Measurements from ENCODE around the gene NAA50.

DNA sequence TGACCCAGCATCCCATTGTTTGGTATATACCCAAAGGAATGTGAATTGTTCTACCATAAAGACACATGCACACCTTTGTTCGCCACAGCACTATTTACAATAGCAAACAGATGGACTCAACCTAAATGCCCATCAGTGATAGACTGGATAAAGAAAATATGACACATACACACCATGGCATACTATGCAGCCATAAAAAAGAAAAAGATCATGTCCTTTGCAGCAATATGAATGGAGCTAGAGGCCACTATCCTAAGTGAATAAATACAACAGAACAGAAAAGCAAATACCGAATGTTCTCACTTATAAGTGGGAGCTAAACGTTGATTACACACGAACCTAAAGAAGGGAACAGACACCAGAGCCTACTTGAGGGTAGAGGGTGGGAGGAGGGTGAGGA lies 38.2 kb downstream of the NAA50 start:
- TF ChIP-seq, protein P1, sequence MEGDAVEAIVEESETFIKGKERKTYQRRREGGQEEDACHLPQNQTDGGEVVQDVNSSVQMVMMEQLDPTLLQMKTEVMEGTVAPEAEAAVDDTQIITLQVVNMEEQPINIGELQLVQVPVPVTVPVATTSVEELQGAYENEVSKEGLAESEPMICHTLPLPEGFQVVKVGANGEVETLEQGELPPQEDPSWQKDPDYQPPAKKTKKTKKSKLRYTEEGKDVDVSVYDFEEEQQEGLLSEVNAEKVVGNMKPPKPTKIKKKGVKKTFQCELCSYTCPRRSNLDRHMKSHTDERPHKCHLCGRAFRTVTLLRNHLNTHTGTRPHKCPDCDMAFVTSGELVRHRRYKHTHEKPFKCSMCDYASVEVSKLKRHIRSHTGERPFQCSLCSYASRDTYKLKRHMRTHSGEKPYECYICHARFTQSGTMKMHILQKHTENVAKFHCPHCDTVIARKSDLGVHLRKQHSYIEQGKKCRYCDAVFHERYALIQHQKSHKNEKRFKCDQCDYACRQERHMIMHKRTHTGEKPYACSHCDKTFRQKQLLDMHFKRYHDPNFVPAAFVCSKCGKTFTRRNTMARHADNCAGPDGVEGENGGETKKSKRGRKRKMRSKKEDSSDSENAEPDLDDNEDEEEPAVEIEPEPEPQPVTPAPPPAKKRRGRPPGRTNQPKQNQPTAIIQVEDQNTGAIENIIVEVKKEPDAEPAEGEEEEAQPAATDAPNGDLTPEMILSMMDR (IDR thresholded peaks at IDR 0.05 in 4 of 5, conservative IDR thresholded peaks at IDR 0.05 in 1 of 5), result no peak
- TF ChIP-seq POLR2A (IDR thresholded peaks at IDR 0.05), result no peak

Measured in gastrocnemius medialis (tissue), 4 donors.